SIG-M5 treated with dmso at 0.1 percent for 504 hours (cell line): ENCODE results near the gene ADGRG6.
"Not testable (repeated sequence)": the region's sequence is repeated elsewhere in the genome, so short reads cannot be mapped to it uniquely, and the experiment has no call there.

Source experiments
- DNase-seq: peaks from one replicate; lab custom pipeline; 2025; ENCODE audit not compliant: unreplicated experiment; lab: John Stamatoyannopoulos, UW

ADGRG6 gene

DNA sequence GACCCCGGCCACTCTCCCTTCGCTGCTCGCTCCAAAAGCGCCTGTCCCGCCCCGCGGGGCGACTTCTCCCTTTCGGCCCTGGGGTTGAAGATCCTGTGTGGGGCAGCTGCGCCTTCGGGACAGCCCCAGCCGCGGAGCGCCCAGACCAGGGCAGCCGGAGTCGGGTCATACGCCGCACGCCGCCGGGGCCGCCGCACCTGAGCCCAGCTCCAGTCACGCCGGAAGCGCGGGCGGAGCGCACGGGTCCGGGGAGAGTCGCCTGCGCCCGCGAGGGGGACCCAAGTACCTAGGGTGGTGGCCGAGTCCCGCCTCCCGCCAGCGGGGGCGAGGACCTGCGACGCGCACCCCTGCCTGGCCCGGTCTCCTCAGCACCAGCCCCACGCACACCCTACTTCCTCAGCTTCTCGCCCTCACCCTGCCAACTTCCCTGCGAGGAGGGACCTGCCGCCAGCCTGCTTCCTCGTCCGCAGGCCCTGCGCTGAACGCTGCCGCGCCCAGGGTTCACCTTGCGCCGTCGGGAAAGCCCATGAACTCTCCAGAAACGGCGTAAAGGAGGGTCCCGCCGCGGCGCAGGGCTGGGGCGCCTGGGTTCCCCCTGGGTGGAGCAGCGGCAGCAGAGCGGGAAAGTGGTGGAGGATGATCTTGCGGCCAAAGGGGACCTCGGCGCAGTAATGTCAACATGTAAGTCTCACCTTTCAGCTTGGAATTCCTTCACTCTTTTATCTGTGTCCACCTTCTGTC lies at the start of gene ADGRG6:
TSS of gene ADGRG6 (plus strand) at position 357 of the 741 bp plus-strand sequence. CDS start at position 680, 323 bp downstream.
- peak; percentile 52 for DNase-seq

DNA sequence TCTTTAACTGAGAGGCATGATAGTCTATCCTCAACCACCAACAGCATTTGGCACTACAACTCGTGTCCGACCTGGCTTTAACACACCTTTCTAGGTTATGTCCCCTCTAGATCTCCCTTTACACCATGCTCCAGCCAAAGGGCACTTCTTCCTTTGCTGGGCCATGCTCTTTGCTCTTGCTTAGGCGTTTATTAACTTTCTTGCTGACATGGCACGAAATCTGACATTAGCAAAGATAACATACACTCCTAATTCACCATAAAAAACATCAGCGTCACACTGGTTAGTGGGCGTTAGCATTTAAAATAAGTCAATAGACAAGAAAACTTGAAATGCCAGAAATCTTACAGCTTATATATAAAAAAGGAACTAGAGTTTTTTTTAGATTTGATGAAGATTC lies 47.3 kb upstream of the ADGRG6 start:
- DNase-seq = no peak

DNA sequence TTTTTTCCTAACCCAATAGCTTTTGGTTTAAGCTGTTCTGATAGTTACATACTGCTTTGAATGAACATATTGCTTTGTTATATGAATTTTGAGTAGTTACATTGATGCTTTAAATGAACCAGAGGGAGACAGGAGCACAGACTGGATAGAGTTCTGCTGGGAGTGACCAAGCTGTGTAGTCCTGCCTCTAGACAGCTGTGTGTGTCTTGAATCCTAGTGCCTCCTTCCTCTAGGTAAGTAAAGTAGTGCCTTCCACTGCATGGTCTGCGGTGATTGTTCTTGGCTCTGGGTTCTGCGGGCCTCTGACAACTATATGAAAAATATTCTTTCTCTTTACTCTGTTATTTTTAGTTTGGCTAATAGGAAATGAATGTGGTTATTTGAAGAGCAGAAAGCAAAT lies 46.0 kb upstream of the ADGRG6 start:
- DNase-seq = no peak

GRCh38 chr6:142258305-142258704 lies 43.5 kb upstream of the ADGRG6 start:
- no peak for DNase-seq

DNA sequence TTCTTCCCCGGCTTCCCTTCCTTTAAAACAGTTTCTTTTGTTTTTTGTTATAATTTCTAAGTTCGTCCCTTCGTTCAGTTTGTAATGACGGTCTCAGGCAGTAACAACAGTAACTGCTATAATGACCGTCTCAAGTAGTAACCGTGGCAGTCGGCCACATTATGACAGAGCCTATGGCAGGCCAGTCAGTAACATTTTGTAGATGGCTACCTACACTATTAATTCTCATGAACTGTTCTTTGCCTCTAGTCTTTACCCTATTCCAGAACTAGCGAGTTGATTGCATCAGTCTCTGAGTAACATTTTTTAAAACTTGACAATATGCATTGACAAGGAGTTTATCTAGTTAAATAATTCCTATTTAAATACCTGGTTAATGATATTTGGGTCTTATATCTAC lies 43.0 kb upstream of the ADGRG6 start:
- no peak for DNase-seq

DNA sequence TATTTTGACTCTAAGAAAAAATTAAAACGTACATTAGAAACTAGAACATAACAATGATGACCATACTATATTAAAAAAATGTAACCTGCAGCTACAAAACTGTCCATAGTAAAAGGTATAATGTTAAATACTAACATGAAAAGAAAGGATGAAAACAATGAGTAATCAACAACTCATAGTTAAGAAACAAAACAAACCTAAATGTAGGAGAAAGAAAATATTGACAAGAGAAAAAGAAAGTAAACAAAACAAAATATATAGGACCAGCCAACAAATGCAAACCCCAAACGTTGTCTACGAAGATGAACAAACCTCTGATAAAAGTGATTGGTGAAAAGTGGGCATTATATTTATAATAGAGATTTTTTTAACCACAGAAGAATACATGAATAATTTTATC lies 41.1 kb upstream of the ADGRG6 start:
- no peak for DNase-seq

DNA sequence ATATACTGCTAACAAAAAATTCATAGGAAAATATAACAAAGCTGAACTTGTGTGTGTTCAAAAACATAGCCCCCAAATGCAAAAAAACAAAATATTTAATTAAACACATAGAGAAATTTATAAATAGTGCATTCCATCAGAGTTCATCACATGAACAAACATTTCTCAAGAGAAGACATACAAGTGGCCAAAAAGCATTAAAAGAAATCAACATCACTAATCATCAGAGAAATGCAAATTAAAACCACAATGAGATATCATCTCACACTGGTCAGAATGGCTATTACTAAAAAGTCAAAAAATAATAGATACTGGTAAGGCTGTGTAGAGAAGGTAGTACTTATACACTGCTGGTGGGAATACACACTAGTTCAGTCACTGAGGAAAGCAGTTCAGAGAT lies 39.6 kb upstream of the ADGRG6 start:
- no peak for DNase-seq

GRCh38 chr6:142265476-142265875 lies 36.3 kb upstream of the ADGRG6 start:
- no peak for DNase-seq

DNA sequence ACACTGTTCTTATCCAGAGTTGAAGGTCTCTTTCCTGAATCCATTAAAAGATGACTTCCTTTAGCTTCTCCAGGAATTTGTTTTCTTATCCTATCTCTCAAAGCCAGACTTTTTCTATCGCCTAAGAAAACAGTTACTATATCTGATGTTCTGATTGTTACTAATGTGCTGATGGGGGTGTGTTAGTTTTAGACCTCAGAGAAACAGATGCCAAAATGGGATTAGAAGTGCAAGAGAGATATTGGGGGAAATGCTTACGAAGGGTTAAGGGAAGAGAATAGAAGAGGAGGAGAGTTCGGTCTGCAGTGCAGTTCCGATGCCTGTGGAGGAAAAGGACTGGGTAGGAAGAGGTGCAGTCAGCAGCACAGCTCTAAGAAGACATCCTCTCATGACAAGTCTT lies 35.7 kb upstream of the ADGRG6 start:
- DNase-seq = no peak

DNA sequence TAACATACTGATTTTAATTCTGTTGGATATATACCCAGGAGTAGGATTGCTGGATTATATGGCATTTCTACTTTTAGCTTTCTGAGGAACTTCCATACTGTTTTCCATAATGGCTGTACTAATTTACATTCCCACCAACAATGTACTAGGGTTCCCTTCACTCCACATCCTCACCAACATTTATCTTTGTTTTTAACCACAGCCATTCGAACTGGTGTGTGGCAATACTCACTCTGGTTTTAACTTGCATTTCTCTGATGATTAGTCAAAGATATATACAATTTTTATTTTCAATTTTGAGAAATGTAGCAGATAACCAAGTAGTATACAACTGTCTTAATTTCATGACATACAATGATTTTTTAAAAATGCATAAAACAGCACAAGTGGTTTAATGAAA lies 30.3 kb upstream of the ADGRG6 start:
- DNase-seq = no peak

DNA sequence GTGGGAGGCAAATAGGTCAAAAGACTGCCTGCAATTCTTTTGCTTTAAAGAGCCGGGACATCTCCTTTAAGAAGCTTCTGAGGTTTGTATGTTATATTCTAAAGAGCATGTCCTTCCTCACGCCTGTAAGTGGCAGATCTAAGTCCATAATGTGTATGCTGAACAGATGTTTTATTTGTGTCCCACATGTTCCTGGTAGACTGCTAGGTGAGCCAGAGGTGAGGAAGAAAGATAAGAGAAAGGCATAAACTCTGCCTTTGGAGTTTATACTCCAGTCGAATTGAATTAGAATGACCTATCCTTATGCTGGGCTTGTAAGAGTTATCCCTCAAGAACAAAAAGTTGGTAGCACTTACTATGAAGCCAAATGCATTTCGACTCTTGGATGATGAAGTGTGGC lies 27.2 kb upstream of the ADGRG6 start:
- no peak for DNase-seq

GRCh38 chr6:142275236-142276006 lies 26.4 kb upstream of the ADGRG6 start:
- DNase-seq = no peak

GRCh38 chr6:142276256-142276655 lies 25.6 kb upstream of the ADGRG6 start:
- no peak for DNase-seq

GRCh38 chr6:142279350-142280180 lies 22.2 kb upstream of the ADGRG6 start:
- no peak for DNase-seq

DNA sequence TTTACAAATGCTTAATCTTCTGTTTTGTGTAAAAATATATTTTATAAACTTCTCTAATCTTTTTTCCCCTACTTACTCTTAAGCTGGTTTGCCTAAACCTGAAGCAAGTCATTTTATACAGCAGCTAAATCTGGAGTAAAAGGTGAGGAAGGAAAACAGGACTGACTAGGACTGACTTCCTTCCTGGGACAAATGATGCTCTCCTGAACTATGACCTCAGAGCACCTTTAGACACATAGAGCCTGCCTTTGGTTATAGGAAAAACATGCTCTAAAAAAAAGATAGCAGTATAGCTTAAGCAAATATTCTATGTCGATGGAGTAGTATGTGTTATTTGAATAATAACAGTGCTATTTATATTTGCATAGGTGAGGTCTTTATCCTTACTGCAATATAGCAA lies 21.5 kb upstream of the ADGRG6 start:
- DNase-seq = no peak

- no peak for DNase-seq
Measured at GRCh38 chr6:142280927-142281326, 20.9 kb upstream of the ADGRG6 start.

- not testable (repeated sequence) for DNase-seq
Measured at GRCh38 chr6:142283138-142283537, 18.7 kb upstream of the ADGRG6 start.

- no peak for DNase-seq
Measured at GRCh38 chr6:142284419-142284818, 17.4 kb upstream of the ADGRG6 start.

DNA sequence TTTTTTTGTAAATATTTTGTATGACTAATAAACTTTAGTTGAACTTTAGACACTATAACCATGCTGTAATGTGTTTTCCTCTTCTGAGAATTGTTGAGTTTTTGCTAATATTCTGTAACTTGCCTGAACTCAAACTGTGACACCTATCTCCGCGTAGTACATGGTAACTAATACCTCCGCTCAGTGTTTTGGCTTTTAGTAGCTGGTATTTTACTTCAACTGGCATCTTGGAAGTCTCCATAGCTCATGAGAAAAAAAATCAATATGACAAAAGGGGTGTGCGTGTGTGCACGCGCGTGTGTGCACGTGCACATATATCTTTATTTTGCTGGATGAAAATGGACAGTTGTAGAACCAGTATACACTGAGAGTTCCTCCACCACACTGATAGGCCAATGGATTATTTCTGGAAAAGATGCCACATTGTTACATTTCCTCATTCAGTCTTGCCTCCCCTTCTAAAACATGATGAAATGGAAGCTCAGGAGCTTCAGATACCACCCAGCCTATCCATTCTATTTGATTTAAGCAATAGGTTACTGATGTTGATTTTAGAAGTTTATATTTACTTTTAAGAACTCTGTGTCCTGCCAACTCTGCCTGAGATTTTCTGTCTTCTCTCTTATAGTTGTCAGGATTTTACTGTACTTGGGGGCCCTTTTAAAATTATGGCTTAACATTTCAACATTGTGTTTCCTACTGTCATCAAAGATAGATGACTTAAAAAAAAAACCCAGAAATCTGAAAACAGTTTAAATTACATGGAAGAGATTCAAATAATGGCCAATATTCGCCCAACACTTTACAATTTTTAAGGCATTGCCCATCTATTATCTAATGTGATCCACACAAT lies 16.3 kb upstream of the ADGRG6 start:
- DNase-seq = no peak

DNA sequence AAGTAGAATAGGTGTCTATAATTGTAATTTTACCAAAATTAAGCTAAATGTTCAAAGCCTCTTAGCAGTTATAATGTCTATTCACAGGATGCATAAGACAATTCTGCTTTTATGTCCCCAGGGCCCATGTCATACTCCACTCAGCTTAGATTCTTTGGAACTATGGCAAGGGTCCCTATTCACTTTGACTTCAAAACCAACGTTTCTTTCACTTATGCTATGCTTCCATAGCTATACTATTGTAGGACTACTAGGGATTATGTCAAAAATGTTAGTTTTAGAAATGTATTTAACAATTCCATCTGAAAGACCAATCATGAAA lies 15.8 kb upstream of the ADGRG6 start:
- no peak for DNase-seq

DNA sequence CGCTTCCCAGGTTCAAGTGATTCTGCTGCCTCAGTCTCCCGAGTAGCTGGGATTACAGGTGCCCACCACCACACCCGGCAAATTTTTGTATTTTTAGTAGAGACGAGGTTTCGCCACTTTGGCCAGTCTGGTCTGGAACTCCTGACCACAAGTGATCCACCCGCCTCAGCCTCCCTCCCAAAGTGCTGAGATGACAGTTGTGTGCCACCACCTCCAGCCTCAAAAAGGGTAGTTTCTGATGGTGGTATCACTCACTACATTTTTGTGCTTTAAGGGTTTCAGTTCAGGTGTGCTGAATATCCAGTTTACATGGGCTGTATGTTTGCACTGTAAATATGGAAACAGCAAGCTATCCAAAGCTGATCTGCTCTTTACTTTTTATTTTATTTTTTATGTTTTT lies 12.1 kb upstream of the ADGRG6 start:
- DNase-seq = no peak
